Epidermal melanocyte (primary cell): Measurements from ENCODE around the gene FGF6.
"Not testable (repeated sequence)": the region's sequence is repeated elsewhere in the genome, so short reads cannot be mapped to it uniquely, and the experiment has no call there.

ENCODE experiments used
- DNase-seq: peaks from one replicate; pipeline ENCODE4 v3.0.0; 2011; ENCODE audit warnings: low spot score; ENCODE audit not compliant: insufficient read length

FGF6 gene

DNA sequence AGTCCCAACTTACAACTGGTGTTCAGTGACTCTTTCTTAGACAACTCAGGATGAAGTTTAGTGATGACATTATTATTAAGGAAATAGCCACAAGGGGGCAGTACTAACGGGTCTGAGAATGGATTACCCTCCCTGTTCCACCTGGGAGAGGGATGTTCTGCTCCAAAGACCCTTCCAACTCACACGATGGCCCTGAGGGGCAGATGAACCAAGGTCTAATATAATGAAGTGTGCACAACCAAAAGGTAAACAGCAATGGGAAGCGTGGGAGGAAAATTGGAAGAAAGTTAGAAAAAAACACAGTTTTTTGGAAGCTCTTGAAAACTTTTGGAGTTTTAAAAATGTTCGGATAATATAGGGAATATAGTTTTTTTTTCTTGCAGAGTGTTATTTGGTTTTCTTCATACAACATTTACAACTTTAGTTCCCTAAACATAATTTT lies 24.0 kb downstream of the FGF6 start:
- DNase-seq, result peak; percentile 50

DNA sequence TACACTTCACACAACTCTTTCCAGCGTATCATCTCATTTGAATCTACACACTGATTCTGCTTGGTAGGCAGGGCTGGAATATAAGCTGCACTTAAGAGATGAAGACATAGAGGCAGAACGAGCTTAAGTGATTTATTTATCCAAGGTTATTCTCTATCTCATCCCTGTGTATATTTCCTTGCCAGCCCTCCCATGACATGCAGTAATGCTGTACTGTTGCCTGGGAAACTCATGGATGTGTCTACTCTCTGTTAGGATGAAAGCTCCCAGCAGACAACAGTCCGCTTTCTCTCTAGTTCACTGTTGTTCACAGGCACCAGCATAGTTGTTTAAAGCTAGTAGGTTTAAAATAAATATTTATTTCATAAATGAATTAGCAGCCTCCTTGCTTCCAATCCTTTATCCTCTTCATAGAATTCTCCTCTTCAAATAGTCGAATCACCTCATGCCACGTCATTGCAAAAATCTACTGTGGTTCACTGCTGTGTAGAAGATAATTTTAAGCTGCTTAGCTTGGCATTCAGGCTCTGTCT lies 25.4 kb downstream of the FGF6 start:
- no peak for DNase-seq

DNA sequence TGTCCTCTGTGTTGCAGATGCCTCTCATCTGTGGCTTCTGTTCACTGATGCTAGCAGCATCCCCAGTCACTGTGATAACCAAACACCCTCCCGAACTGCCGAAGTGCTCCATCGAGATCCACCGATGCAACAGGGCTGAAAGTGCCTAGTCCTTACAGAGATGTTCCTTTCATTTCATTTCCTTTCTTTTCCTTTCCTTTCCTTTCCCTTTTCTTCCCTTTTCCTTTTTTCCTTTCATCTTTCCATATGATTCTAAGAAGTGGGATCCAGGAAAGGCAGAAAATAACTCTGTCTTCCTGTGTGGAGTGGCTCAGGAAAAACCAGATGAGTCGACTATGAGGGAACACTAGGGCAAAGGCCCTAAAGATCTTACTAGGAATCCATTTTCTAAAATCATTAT lies 26.7 kb downstream of the FGF6 start:
- DNase-seq, result no peak

DNA sequence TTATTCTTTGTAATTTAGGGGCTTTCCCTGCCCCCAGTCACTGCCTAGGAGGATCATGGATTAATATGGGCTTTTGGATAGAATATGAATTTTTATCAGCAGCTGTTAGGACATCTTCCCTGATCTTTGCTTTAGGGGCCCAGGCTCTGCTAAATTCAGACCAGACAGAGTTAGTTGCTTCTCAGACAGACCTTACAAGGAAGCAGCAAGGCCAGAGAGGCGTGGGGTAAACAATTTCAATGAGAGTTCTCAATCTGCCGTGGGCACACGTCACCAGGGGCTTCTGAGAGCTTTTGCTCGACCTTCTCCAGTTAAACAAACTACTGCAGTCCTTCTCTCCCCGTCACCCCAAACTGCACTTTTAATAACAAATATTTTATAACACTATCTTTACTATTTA lies 27.7 kb downstream of the FGF6 start:
- DNase-seq, result no peak

DNA sequence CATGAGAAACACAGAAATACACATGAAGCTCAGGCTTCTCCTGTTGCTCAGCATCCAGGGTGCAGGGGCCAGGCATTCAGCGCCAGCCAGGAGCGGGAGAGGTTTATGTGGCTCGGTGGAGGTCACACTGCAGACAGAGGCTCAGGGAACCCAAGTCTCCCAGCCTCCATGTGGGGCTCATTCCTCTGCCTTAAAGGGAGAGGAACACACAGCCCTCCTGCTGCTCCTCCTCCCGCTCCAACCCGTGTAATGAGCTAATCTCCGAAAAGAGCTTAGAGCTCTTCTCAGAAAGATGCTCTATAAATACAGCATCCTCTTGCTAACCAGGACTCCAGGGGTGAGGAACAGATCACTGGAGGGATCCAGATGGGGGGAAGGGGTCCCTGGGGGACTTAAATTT lies 28.2 kb downstream of the FGF6 start:
- DNase-seq, result no peak

DNA sequence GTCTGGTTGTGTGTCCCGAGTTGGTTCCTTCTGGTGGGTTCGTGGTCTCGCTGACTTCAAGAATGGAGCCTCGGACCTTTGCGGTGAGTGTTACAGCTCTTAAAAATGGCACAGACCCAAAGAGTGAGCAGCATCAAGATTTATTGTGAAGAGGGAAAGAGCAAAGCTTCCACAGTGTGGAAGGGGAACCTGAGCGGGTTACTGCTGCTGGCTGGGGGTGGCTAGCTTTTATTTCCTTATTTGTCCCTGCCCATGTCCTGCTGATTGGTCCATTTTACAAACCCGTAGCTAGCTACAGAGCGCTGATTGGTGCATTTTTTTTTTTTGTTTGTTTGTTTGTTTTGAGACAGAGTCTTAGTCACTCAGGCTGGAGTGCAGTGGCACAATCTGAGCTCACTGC lies 29.3 kb downstream of the FGF6 start:
- no peak for DNase-seq

DNA sequence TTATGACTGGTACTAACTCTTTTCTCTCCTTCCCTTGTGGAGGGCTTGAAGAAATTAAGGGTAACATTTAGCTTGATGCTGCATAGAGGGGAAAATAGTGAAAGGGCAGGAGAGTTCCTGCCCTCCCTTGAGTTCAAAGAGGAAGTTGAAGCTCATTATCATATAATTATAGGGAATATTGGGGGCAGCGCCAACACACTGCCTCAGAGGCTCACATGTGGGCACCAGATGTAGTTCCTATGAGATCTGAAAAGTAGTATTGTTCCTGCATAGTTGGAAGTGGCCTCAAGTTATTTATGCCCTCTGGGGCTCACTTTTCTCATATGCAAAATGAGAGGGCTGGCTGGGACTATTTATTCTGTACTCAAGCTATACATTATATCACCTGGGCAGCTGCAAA lies 33.1 kb downstream of the FGF6 start:
- DNase-seq, result no peak

DNA sequence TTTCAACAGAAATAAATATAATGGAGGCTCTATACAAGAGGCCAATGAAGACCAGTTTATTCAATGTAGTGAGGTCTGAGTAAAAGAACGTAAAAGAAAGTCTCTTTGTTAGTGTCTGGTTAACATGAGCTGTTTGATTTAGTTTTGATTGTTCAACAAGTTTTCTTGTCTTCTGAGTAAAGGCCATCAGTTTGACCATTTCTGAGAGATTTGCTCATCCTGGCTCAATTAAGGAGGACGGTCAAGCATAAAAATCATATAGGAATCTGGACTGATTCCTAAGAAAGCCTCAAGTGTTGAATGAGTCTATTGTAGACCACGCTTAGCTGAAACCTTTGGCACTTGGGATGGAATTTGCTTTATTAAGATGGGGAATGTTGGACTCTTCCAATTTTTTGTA lies 33.6 kb downstream of the FGF6 start:
- no peak for DNase-seq

DNA sequence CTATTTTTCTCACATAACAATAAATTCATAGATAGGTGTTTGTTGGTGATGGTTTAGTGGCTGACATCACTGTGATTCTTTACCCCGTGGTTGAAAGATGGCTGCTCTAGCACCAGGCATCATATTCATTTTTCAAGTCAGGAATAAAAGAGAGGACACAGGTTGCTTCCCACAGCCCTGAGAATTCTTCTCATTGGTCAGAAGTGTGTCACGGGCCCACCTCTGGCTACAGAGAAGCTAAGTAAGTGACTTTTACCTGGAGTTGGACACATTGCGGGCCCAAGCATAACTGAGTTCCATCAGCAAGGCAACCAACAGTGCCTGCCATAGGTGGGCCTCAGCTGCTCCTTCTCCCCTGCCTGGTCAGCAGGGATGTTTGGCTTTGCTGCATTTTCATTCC lies 38.5 kb downstream of the FGF6 start:
- no peak for DNase-seq

DNA sequence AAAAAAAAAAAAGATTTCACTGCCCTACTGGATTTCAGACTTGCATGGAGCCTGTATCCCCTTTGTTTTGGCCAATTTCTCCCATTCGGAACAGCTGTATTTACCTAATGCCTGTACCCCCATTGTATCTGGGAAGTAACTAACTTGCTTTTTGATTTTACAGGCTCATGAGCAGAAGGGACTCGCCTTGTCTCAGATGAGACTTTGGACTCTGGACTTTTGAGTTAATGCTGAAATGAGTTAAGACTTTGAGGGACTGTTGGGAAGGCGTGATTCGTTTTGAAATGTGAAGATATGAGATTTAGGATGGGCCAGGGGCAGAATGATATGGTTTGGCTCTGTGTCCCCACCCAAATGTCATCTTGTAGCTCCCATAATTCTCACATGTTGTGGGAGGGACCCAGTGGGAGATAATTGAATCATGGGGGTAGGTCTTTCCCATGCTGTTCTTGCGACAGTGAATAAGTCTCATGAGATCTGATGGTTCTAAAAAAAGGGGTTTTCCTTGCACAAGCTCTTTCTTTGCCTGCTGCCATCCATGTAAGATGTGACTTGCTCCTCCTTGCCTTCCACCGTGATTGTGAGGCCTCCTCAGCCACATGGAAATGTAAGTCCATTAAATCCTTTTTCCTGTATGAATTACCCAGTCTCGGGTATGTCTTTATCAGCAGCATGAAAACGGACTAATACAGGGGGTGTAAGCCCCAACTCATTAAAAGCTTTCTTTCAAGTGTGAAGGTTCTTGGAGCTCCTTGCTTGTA lies 40.6 kb downstream of the FGF6 start:
- DNase-seq, result not testable (repeated sequence)

DNA sequence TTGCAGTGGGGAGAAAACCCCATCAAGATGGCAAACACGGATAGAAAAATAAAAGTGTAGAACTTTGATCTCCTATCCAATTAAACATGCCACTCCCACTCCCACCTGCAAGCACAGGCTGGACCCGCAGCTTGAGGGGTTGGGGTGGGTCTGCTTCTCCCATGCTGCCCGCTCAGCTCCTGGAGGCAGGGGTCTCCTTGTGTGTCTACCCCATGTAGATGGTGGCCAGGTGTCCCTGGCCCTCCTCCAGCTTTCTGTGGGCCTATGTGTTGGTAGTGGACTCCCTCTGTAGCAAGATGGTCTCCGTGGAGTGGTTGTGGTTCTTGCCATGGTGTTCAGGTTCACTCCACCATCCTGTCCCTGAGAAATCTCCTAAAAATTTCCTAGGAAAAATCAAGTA lies 42.6 kb downstream of the FGF6 start:
- no peak for DNase-seq

DNA sequence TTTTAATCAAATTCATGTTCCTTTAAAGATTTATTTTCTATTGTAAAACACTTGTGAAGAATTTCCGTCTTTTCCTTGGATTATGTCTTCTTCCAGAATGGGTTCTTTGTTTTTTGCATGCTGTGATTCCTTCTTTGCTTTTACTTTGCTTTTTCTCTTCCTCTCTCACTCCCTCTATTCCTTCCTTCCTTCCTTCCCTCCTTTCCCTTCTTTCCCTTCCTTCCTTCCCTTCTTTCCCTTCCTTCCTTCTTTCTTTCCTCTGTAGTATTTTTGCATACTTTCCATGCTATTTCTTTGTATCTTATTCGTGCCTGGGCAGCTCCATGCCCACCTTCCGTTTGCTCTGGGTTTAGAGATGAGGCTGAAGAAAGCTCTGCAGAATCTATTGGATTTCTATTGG lies 44.5 kb downstream of the FGF6 start:
- no peak for DNase-seq

DNA sequence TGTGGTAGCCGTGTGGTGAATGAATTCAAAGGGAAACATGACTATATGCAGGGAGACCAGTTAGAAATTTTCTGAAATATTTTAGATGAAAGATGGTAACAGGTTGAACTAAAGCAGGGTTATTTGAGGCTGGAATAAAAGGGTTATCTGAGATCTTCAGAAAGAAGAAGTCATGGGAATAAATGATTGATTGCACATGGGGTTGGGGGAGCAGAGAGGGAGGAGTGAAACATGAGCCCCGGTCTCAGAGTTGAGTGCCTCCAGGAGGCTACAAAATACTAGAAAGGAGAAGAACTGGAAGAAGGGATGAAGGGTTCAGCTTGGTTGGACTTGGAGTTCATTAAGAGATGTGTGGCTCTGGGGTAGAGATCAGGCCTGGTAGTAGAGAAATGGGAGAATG lies 49.8 kb downstream of the FGF6 start:
- DNase-seq, result no peak

DNA sequence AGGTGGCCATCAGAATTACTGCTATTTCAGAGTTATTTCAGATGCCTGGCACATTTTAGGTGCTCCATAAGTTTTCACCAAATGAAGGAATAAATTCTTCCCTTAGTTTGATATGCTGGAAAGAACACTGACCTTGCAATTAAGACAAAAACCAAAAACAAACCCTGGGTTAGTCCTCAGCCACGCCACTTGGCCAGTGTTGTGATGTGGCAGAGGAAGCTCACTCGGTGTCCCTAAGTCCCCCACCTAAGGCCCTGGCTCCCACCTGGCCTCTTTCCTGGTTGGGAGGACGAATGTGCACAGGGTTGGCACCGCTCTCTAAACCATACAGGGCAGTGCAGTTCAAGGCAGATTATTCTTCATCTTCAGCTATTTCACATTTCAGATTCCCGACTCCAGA lies 52.4 kb downstream of the FGF6 start:
- DNase-seq, result no peak

DNA sequence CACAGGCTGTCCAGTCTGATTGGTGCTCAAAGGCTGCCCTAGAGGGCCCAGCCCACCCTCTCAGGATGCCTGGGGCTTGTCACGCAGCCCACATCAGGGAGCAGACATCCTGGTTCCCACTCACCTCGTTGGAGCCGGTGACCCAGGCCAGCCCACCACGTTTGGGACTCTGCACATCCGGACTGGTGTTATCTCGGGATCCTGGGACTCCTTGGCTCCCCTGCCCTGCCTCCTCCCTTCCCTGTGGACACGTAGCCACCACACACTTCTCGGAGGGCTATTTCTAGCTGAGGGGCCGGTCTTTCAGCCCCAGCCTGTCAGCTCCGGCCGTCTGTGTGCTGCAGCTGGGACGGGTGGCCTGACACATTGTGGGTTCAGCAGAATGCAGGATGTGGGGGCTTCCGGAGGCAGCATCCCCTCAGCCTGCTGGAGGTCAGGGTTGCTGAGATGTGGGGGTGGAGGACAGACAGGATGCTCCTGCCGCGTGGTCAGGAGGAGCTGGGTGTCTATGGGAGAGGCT lies 53.3 kb downstream of the FGF6 start:
- no peak for DNase-seq

DNA sequence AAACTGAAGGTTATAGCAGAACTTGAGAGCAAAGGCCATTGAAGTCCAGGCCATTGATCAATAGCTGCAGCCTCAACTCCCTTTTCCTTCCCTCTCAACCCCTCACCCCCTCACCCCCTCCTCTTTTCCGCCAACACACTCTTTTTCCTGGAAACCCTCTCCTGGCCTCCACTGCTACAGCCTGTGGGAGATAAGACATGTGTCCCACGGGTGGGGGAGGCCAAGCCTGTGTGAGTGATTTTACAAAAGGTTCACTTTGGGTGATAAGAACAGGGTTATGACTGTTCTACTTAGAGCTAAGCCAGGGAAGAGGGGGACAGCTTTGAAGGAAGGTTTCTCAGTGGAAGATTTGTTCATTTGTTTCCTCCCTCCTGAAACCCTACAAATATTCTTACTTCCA lies 57.0 kb downstream of the FGF6 start:
- DNase-seq, result no peak

DNA sequence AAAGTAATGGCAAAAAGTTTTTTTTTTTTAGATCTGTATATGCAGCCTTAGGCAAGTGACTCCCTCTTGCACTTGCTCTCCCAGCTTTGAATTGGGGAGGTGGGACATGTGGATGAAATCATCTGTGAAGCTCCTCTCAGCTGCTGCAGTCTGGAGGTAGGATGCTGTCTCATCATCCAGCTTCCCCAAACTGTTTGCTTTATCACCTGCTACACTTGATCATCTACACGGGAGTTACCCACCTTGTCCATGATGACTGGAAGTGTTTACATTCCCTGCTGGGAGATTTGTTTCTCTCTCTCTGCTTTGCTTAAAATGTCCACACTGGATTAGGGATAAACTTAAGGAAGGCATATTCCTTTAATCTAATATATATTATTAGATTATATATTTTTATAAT lies 57.6 kb downstream of the FGF6 start:
- no peak for DNase-seq

DNA sequence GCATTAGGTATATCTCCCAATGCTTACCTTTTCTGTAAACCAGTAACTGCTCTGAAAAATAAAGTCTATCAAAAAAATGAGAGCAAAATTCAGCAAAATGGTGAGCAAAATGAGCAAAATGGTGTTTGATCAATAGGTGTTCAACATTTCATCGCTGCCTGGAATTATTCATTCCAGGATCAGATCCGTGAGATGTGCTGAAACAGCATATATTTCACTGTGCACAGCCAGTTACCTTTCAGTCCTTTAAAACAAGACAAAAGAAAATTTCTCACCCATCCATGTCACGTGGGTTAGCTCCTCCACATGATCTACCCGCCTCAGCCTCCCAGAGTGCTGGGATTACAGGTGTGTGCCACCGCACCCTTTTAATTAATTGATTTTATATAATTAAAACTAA lies 58.0 kb downstream of the FGF6 start:
- DNase-seq, result no peak

DNA sequence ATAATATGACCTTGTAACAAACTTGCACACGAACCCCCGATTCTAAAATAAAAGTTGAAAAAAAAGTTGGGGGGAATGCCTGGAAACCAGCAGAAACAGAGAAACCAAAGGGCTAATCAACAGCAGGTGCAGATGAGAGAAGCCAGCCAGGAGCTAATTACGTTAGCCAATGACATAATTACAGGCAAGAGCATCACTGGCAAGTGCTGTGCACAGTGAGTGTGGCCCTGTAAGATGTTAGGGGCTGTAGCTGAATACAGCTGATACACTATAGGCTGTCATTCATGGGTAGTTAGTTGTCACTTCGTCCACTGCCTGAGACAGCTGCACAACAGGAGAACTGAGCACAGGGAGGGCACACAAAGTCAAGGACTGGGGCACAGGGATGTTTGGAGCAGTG lies 58.8 kb downstream of the FGF6 start:
- no peak for DNase-seq
